ENCODE results near the gene PRSS53. TPM values are rescaled to one million over a fixed set of nuclear protein-coding genes. Genes with fewer than 3 reads are reported as not detected.
A peak's percentile ranks its signal among the peaks of the same experiment; 100 is the strongest.

Gene PRSS53
- total RNA-seq, 1 experiment from 2014 or later: 1.9 TPM

GRCh38 chr16:31072540-31073141, 16.1 kb downstream of the PRSS53 start:
- Histone ChIP-seq H3K27me3 (replicated peaks) (no peaks in the 10 kb centered on the region), H3K4me1 (replicated peaks) (peaks cover 17% of the 10 kb centered on the region), H3K36me3 (peaks cover 40% of the 10 kb centered on the region), H3K27ac (peak overlapping the region; percentile 80), H3K9me3 (replicated peaks) (no peaks in the 10 kb centered on the region), H3K4me3 (peak overlapping the region; percentile 86)
- DNase-seq (ENCODE audit: low read depth in 1 of 2, low spot score in 2 of 2): peak in 1 of 2 experiments; percentile 46

GRCh38 chr16:31071861-31072260, 16.9 kb downstream of the PRSS53 start:
- H3K4me3 ChIP-seq: peak overlapping the region; percentile 86
- H3K27me3 ChIP-seq (replicated peaks): no peaks in the 10 kb centered on the region
- peaks cover 17% of the 10 kb centered on the region for H3K4me1 ChIP-seq (replicated peaks)
- H3K27ac ChIP-seq: no peak overlapping the region
- peaks cover 35% of the 10 kb centered on the region for H3K36me3 ChIP-seq
- no peaks in the 10 kb centered on the region for H3K9me3 ChIP-seq (replicated peaks)
- no peak for DNase-seq (ENCODE audit: low read depth in 1 of 2, low spot score in 2 of 2)

GRCh38 chr16:31067342-31067741, 21.4 kb downstream of the PRSS53 start:
- Histone ChIP-seq H3K27ac (no peak overlapping the region), H3K27me3 (replicated peaks) (no peaks in the 10 kb centered on the region), H3K4me1 (replicated peaks) (peaks cover 19% of the 10 kb centered on the region), H3K9me3 (replicated peaks) (no peaks in the 10 kb centered on the region), H3K36me3 (peaks cover 22% of the 10 kb centered on the region), H3K4me3 (no peak overlapping the region)
- no peak for DNase-seq (ENCODE audit: low read depth in 1 of 2, low spot score in 2 of 2)

- Histone ChIP-seq H3K4me1 (replicated peaks) (peaks cover 10% of the 10 kb centered on the region), H3K27me3 (replicated peaks) (no peaks in the 10 kb centered on the region), H3K4me3 (no peak overlapping the region), H3K36me3 (peaks cover 44% of the 10 kb centered on the region), H3K9me3 (replicated peaks) (no peaks in the 10 kb centered on the region), H3K27ac (peak overlapping the region; percentile 48)
- peak; percentile 29 to 56 for DNase-seq (ENCODE audit: low read depth in 1 of 2, low spot score in 2 of 2)
These were observed 23.8 kb downstream of the PRSS53 start for GRCh38 chr16:31064882-31065461.

GRCh38 chr16:31063843-31064611, 24.7 kb downstream of the PRSS53 start:
- Histone ChIP-seq H3K27ac (no peak overlapping the region), H3K4me1 (replicated peaks) (peaks cover 10% of the 10 kb centered on the region), H3K9me3 (replicated peaks) (no peaks in the 10 kb centered on the region), H3K36me3 (peaks cover 48% of the 10 kb centered on the region), H3K27me3 (replicated peaks) (no peaks in the 10 kb centered on the region), H3K4me3 (no peak overlapping the region)
- DNase-seq (ENCODE audit: low read depth in 1 of 2, low spot score in 2 of 2): no peak

GRCh38 chr16:31063495-31063842, 25.3 kb downstream of the PRSS53 start:
- H3K27ac ChIP-seq: no peak overlapping the region
- peaks cover 51% of the 10 kb centered on the region for H3K36me3 ChIP-seq
- no peak for DNase-seq (ENCODE audit: low read depth in 1 of 2, low spot score in 2 of 2)
- no peaks in the 10 kb centered on the region for H3K9me3 ChIP-seq (replicated peaks)
- no peaks in the 10 kb centered on the region for H3K27me3 ChIP-seq (replicated peaks)
- peaks cover 10% of the 10 kb centered on the region for H3K4me1 ChIP-seq (replicated peaks)
- no peak overlapping the region for H3K4me3 ChIP-seq

- H3K27ac ChIP-seq: no peak overlapping the region
- peaks cover 10% of the 10 kb centered on the region for H3K4me1 ChIP-seq (replicated peaks)
- H3K36me3 ChIP-seq: peaks cover 52% of the 10 kb centered on the region
- H3K9me3 ChIP-seq (replicated peaks): no peaks in the 10 kb centered on the region
- no peaks in the 10 kb centered on the region for H3K27me3 ChIP-seq (replicated peaks)
- no peak for DNase-seq (ENCODE audit: low read depth in 1 of 2, low spot score in 2 of 2)
- H3K4me3 ChIP-seq: no peak overlapping the region
These were observed 26.8 kb downstream of the PRSS53 start for GRCh38 chr16:31061813-31062440.

- Histone ChIP-seq H3K27ac (no peak overlapping the region), H3K4me3 (no peak overlapping the region), H3K9me3 (replicated peaks) (no peaks in the 10 kb centered on the region), H3K36me3 (peaks cover 52% of the 10 kb centered on the region), H3K27me3 (replicated peaks) (no peaks in the 10 kb centered on the region), H3K4me1 (replicated peaks) (peaks cover 10% of the 10 kb centered on the region)
- DNase-seq (ENCODE audit: low read depth in 1 of 2, low spot score in 2 of 2): no peak
These were observed 27.5 kb downstream of the PRSS53 start for GRCh38 chr16:31061126-31061812.

- peaks cover 9% of the 10 kb centered on the region for H3K4me1 ChIP-seq (replicated peaks)
- no peaks in the 10 kb centered on the region for H3K9me3 ChIP-seq (replicated peaks)
- H3K27ac ChIP-seq: no peak overlapping the region
- H3K27me3 ChIP-seq (replicated peaks): no peaks in the 10 kb centered on the region
- no peak for DNase-seq (ENCODE audit: low read depth in 1 of 2, low spot score in 2 of 2)
- no peak overlapping the region for H3K4me3 ChIP-seq
- peaks cover 17% of the 10 kb centered on the region for H3K36me3 ChIP-seq
These were observed 33.1 kb downstream of the PRSS53 start for GRCh38 chr16:31055613-31056012.

GRCh38 chr16:31052114-31052513, 36.6 kb downstream of the PRSS53 start:
- H3K27ac ChIP-seq: no peak overlapping the region
- no peaks in the 10 kb centered on the region for H3K27me3 ChIP-seq (replicated peaks)
- no peak overlapping the region for H3K4me3 ChIP-seq
- peaks cover 9% of the 10 kb centered on the region for H3K4me1 ChIP-seq (replicated peaks)
- no peaks in the 10 kb centered on the region for H3K36me3 ChIP-seq
- H3K9me3 ChIP-seq (replicated peaks): no peaks in the 10 kb centered on the region
- DNase-seq (ENCODE audit: low read depth in 1 of 2, low spot score in 2 of 2): peak; percentile 49 to 69

- H3K27me3 ChIP-seq (replicated peaks): no peaks in the 10 kb centered on the region
- H3K36me3 ChIP-seq: no peaks in the 10 kb centered on the region
- H3K27ac ChIP-seq: no peak overlapping the region
- DNase-seq (ENCODE audit: low read depth in 1 of 2, low spot score in 2 of 2): no peak
- no peak overlapping the region for H3K4me3 ChIP-seq
- no peaks in the 10 kb centered on the region for H3K9me3 ChIP-seq (replicated peaks)
- peaks cover 9% of the 10 kb centered on the region for H3K4me1 ChIP-seq (replicated peaks)
These were observed 38.3 kb downstream of the PRSS53 start for GRCh38 chr16:31050280-31051030.

GRCh38 chr16:31043898-31044481, 44.8 kb downstream of the PRSS53 start:
- H3K9me3 ChIP-seq (replicated peaks): no peaks in the 10 kb centered on the region
- H3K4me3 ChIP-seq: no peak overlapping the region
- no peaks in the 10 kb centered on the region for H3K27me3 ChIP-seq (replicated peaks)
- peaks cover 22% of the 10 kb centered on the region for H3K36me3 ChIP-seq
- H3K27ac ChIP-seq: no peak overlapping the region
- no peaks in the 10 kb centered on the region for H3K4me1 ChIP-seq (replicated peaks)
- DNase-seq (ENCODE audit: low read depth in 1 of 2, low spot score in 2 of 2): no peak

GRCh38 chr16:31043352-31043751, 45.4 kb downstream of the PRSS53 start:
- DNase-seq (ENCODE audit: low read depth in 1 of 2, low spot score in 2 of 2): no peak
- Histone ChIP-seq H3K27me3 (replicated peaks) (no peaks in the 10 kb centered on the region), H3K27ac (no peak overlapping the region), H3K4me1 (replicated peaks) (no peaks in the 10 kb centered on the region), H3K9me3 (replicated peaks) (no peaks in the 10 kb centered on the region), H3K4me3 (no peak overlapping the region), H3K36me3 (peaks cover 23% of the 10 kb centered on the region)
